NCI-H526 treated with DMSO at 0.1 percent for 48 hours (cell line): Measurements from ENCODE around the gene OFD1.

Experiments
- DNase-seq: peaks from one replicate; lab custom pipeline; 2025; lab: John Stamatoyannopoulos, UW

OFD1 gene

GRCh38 chrX:13734278-13735172 lies at the start of gene OFD1, which contains the start of gene TRAPPC2:
Gene OFD1 (plus strand): TSS chrX:13734748. CDS start chrX:13735072, 324 bp downstream.
Gene TRAPPC2 (minus strand): TSS chrX:13734620. CDS start chrX:13719963, 14,657 bp downstream.
- DNase-seq = peak; percentile 95

- no peak for DNase-seq
Observed at GRCh38 chrX:13685126-13685763, 49.3 kb upstream of the OFD1 start.

GRCh38 chrX:13687203-13687602 lies 47.3 kb upstream of the OFD1 start:
- DNase-seq = no peak

DNA sequence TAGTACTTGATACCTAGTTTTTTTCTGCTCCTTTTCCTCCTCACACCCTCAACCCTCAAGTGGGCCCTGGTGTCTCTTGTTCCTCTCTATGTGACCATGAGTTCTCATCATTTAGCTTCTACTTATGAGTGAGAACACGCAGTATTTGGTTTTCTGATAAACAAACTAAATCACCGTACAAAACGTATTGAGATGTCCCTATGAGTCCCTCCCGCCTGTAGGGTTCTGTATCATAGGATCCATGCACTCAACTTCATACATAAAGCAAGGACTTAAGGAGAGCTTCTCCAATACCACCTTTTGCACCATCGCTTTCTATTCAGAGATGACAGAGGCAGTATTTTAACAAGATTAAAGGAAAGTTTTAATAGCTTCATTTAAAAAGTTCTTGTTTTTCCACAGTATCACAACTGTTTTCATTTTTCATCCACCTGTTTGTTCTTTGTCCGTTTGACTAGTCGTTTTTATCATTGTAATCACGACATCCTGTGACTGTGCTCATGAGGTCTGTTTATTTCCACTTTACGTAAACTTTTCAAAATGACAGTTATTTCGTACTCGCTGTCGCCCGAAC lies 46.1 kb upstream of the OFD1 start:
- DNase-seq = no peak

DNA sequence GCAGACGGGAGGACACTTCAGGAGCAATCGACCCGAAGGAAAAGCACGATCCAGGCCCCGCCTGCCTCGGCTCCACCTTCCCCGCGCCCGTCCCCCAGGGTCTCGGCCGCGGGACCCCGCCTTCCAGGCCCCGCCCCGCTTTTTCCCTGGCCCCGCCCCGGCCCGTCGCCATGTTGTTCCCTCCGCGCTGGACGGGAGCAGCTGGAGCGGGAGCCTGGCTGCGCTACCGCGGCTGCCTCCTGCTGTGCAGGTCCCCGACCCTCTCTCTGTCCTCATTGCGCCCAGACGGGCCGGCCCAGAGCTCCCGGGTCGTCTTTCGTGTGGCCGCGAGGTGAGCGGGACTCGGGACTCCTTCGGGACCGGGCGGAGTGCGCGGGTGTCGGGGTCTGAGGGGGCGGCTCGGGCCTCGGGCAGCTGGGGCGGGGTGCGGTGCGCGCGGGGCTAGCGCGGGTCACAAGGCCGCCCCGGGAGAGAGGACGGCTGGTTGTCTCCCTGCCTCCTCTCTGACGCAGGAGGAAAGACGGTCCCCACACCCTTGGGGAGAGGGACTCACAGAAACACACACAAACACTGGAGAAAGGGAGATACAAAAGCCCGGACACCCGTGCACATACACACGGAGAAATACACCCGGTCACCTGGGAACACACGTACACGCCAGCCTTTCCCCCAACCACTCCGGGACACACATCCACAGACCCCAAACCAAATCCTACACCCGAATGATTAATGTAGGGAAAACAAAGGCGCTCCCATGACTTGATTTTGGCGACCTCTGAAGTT lies 45.4 kb upstream of the OFD1 start, which contains the start of gene RAB9A:
TSS of gene RAB9A (plus strand) at position 171 of the 783 bp plus-strand sequence. CDS start 19,619 bp downstream, outside the sequence.
- peak; percentile 64 for DNase-seq

DNA sequence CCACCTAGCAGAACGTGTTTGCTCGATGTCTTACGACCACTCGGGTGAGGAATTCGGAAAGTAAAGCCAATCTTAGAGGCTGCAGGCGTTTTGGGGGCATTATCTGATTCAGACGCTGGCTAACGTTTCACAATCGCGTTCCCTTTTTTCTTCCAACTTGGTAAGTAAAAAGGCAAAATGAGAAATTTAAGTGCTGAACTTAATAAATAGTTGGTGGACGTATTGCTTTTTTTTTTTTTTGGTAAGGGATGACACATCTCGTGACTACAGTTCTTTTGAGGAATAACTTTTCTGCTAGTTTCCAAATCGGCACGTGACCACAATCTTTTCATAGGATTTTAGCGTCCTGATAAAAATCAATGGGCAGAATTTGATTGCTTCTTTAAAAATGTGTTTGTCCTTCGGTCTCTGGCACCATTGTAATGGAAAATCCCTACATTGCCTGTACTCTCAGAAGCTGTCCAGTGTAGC lies 44.8 kb upstream of the OFD1 start:
- DNase-seq = no peak

GRCh38 chrX:13690836-13691235 lies 43.7 kb upstream of the OFD1 start:
- no peak for DNase-seq

- no peak for DNase-seq
Observed at GRCh38 chrX:13691841-13692371, 42.6 kb upstream of the OFD1 start.

- no peak for DNase-seq
Observed at GRCh38 chrX:13692771-13693231, 41.7 kb upstream of the OFD1 start.

DNA sequence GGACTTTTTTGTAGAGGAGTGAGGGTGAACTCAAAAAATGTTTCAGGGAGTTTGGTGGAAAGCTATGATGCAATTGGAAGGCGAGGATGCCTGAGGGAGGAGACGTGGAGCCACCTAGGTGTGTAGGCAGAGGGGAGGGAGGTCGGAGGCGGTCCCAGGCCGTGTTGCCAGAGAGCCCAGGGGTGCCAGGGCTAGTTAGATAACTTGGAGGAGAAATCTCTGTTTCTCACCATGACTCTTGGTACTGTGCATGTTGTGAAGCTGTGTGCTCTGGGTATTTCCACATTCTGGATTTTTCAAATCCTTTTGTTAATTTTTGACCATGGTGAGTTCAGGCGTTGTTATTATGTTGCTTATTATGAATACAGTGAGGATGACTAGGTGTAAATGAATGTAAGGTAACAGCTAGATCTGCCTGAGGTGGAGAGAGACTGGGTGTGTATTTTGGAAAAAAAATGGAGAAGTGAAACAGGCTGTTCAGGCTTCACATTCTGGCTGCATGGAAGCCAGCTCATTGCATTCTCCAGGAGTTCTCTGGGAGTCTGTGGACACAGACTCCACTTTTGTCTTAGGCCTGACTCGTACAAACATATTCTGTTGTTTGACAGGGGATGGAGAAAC lies 41.1 kb upstream of the OFD1 start:
- DNase-seq = no peak

DNA sequence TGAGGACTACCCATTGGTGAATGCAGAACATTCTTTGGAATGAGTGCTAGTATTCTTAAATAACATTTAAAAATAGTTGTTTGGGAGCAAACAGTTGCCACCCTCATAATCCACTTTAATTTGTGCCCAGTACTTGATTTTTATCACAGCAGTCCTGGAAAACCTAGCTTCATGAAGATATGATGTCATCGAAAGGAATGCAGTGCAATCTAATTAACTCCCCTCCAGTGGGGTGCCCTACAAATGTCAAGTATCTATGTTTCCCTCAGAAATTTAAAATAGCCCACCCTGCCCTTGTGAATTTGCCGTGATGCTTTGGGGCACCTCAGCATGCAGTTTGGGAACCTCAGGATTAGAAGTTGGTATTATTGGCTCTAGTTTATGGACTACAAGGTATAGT lies 40.2 kb upstream of the OFD1 start:
- no peak for DNase-seq

GRCh38 chrX:13694983-13695382 lies 39.6 kb upstream of the OFD1 start:
- DNase-seq = no peak

DNA sequence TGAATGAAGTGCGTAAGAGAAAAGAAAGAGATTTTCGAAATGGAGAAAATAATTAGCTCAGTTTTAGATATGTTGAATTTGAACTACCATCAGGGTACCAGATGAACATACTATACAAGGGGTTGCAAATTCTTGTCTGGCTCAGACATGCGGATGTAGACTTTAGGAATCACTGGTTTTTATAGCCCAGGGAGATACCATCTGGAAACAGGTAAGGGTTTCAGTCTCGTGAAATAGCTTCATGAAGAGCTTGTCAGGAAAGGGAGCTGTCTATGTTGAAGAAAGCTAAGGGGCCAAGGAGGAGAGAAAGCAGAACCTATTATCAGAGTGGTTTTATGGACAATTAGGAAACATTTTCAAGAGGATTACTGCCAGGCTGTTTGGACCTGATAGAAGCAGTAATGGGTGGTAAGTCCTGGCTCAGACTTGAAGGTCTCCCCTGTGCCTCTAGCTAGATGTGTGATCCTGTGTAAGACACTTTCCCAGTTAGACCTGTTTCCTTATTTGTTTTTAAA lies 38.9 kb upstream of the OFD1 start:
- DNase-seq = no peak

DNA sequence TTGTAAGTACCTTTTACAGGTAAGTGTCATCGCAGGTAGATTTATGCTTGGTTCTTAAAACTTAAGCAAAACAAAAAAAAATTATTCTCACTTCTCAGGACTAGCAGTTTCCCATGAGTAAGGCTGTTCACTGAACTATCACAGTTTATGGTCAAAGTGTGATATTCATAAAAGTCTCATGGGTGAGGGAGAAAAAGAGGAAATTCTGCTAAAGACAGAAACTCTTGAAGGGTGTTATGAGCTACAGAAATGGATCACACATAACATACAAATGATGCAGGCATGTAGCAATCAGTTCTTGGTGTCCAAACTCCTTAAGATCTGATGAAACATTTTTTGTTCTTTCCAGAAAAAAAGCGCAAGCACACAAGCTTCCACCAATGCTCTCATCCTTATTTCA lies 37.1 kb upstream of the OFD1 start:
- no peak for DNase-seq

- DNase-seq = no peak
Observed at GRCh38 chrX:13697976-13698375, 36.6 kb upstream of the OFD1 start.

- DNase-seq = no peak
Observed at GRCh38 chrX:13698432-13698831, 36.1 kb upstream of the OFD1 start.

- no peak for DNase-seq
Observed at GRCh38 chrX:13699183-13699826, 35.2 kb upstream of the OFD1 start.

DNA sequence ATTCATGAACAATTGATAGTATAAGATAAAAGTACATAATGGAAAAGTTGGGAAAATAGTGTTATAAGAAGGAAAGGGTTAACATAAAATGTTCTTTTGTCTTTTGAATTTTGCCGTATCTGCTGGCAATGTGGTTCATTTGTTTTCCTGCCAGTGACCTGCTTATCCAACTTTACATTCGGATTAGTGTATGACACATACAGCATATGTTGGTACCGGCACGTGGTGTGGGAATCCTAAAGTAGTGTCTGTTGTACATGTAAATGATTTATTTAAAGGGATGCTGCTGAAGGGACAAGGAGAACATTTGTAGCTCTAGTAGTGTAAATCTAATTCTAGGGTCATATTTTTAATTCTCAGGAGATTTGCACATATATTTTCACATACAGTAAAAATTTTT lies 34.2 kb upstream of the OFD1 start:
- no peak for DNase-seq

DNA sequence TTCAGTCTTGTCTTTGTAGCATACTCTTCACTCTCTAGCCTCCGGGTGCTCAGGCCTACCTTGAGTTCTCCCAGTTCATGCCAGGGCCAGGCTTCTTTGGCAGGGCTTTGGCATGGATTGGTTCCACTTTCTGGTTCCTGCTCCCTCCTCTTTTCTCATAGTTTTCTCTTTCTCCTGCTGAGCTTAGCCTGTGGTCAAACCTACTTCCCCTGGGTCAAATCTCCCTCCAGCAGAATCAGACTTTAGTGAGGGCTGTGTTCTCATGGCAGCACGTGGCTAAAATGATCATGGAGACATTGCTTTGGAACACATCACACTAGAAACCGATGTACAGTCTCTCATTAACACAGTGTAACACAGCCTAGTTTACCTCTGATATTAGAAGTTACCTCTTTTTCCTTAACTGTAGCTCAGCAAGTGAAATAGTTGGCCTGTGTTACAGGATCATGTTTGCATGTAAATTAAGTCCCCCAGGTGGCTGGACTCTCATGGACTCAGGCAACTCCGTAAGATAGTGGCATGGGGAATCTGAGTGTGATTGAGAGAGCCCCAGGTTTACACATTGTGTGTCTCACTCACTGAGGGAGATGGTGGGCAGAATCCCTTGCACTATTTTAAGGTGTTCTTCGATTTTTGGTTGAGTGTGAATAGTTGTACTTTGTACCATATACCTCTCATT lies 32.3 kb upstream of the OFD1 start:
- no peak for DNase-seq

- no peak for DNase-seq
Observed at GRCh38 chrX:13703135-13703534, 31.4 kb upstream of the OFD1 start.
